ENCODE measurements around the gene LIME1.

- TF ChIP-seq CTCF (conservative IDR thresholded peaks at IDR 0.05; ENCODE audit: low read depth, low read length): no peak
- no peak for TF ChIP-seq POLR2A (IDR thresholded peaks at IDR 0.05; ENCODE audit: low read depth, low read length)
- no peak for TF ChIP-seq BHLHE40 (IDR thresholded peaks at IDR 0.05; ENCODE audit: low read depth, low read length)
- TF ChIP-seq NFE2L2 (IDR thresholded peaks at IDR 0.05; ENCODE audit: low read depth, low read length): no peak
- TF ChIP-seq CHD1 (IDR thresholded peaks at IDR 0.05; ENCODE audit: low read depth, low read length): no peak
- TF ChIP-seq MAZ (IDR thresholded peaks at IDR 0.05; ENCODE audit: borderline replicate concordance, low read depth, low read length): no peak
- TF ChIP-seq RFX5 (IDR thresholded peaks at IDR 0.05; ENCODE audit: low read depth, low read length): no peak
- TF ChIP-seq ELK1 (IDR thresholded peaks at IDR 0.05; ENCODE audit: borderline replicate concordance, low read depth, low read length): no peak
- TF ChIP-seq CEBPB (IDR thresholded peaks at IDR 0.05; ENCODE audit: low read depth, low read length): no peak
- TF ChIP-seq SMC3 (IDR thresholded peaks at IDR 0.05; ENCODE audit: low read depth, low read length): no peak
Measured at GRCh38 chr20:63712191-63712590, 24.3 kb upstream of the LIME1 start.

All from IMR-90 (cell line).